ENCODE measurements around the gene MXD4.

MXD4 gene

DNA sequence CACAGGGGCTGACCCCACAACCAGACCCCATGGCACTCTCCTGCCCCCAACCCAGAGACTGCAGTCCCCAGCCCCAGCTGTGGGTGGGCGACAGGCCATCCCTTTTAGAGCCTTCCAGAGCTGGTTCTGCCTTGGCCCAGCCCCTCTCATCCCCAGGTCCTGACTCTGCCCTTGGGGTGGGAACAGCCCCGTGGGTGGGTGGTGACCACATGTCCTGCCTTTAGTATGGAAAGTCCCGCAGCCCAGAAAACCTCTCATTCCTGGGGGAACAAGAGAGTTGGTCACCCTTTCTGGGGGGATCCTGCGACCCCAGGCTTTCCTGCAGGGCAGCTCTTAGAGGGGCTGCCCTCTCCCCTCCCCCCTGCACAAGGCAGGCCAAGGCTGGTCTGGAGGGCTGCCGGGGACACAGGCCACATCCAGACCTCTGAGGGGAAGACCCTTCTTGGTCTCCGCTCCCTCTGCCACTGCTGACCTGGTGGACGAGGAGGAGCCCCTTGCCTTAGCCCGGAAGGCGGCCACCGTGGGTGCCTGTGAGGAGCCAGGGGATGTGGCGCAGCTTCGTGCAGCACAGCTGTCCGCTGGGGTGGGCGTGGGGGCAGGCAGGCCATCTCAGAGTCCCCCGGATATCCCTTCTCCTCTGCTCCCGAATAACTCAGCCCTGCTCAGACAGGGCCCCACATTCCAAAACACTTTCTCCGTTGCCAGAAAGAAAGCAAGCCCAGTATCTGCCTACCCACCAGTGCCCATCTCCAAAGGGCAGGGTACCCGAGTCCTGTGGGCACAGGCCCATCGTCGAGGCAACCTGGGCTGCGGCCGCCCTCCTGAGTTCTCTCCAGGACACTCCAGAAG is 6.7 kb upstream of the MXD4 start:
- Histone ChIP-seq H3K27me3 (replicated peaks) (no peaks in the 10 kb centered on the region), H3K4me3 (ENCODE audit: low read depth, low read length) (no peak overlapping the region), H3K36me3 (replicated peaks) (no peaks in the 10 kb centered on the region), H3K27ac (no peak overlapping the region)
- in situ Hi-C loops (cut with HindIII; ENCODE audit: low pct_ligation_motif_present, low sequenced_read_pairs) = no loop called here
- no peak for DNase-seq
- TF ChIP-seq, protein P1, sequence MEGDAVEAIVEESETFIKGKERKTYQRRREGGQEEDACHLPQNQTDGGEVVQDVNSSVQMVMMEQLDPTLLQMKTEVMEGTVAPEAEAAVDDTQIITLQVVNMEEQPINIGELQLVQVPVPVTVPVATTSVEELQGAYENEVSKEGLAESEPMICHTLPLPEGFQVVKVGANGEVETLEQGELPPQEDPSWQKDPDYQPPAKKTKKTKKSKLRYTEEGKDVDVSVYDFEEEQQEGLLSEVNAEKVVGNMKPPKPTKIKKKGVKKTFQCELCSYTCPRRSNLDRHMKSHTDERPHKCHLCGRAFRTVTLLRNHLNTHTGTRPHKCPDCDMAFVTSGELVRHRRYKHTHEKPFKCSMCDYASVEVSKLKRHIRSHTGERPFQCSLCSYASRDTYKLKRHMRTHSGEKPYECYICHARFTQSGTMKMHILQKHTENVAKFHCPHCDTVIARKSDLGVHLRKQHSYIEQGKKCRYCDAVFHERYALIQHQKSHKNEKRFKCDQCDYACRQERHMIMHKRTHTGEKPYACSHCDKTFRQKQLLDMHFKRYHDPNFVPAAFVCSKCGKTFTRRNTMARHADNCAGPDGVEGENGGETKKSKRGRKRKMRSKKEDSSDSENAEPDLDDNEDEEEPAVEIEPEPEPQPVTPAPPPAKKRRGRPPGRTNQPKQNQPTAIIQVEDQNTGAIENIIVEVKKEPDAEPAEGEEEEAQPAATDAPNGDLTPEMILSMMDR (IDR thresholded peaks at IDR 0.05; ENCODE audit: low read depth, low read length, missing control alignments) = no peak

DNA sequence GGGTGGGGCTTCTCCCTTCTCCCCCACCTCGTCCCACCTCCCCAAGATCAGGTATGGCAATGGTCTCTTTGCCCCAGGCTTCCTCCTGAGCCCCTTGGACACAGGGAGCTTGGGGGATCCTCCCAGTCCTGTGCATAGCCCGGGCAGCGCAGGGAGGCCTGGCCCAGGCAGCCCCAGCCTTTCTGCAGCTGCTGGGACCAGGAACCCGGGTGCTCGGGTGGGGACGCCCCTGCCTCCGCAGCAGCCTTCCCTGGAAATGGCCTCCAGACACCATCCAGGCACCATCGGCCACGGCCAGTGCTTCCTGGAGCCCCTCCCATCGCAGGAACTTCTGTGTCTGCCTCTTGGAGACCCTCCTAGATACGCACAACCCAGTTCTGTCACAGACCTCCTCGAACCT is 5.9 kb upstream of the MXD4 start:
- DNase-seq = no peak
- H3K27me3 ChIP-seq (replicated peaks) = no peaks in the 10 kb centered on the region
- TF ChIP-seq, protein P1 (IDR thresholded peaks at IDR 0.05; ENCODE audit: low read depth, low read length, missing control alignments) = no peak
- in situ Hi-C loops (cut with HindIII; ENCODE audit: low pct_ligation_motif_present, low sequenced_read_pairs) = no loop called here
- H3K27ac ChIP-seq = no peak overlapping the region
- no peak overlapping the region for H3K4me3 ChIP-seq (ENCODE audit: low read depth, low read length)
- H3K36me3 ChIP-seq (replicated peaks) = no peaks in the 10 kb centered on the region

DNA sequence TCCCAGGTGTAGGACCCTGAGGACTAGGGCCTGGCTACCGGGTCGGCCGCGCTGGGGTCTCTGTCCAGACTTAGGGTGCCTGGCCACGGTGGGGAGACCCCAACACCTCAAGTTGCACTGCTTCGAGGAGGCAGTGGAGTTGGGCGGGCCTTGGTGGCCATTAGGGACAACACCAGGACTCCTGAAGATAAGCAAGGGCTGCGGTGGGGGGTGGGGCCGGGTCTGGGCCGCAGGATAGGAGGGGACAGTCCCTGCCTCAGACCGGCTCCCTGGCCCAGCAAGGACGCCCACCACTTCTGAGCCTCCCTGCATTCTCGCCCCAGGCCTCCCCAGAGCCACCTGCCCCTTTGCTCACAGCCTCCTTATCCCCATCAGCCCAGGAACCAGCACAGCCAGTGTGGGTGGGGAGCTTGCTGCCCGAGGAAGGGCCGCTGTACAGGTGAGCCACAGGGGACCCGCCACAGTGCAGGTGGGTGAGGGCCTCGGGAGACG is 5.5 kb upstream of the MXD4 start:
- Histone ChIP-seq H3K27ac (no peak overlapping the region), H3K4me3 (ENCODE audit: low read depth, low read length) (no peak overlapping the region), H3K36me3 (replicated peaks) (no peaks in the 10 kb centered on the region), H3K27me3 (replicated peaks) (no peaks in the 10 kb centered on the region)
- DNase-seq = no peak
- in situ Hi-C loops (cut with HindIII; ENCODE audit: low pct_ligation_motif_present, low sequenced_read_pairs) = no loop called here
- TF ChIP-seq, protein P1 (IDR thresholded peaks at IDR 0.05; ENCODE audit: low read depth, low read length, missing control alignments) = no peak

DNA sequence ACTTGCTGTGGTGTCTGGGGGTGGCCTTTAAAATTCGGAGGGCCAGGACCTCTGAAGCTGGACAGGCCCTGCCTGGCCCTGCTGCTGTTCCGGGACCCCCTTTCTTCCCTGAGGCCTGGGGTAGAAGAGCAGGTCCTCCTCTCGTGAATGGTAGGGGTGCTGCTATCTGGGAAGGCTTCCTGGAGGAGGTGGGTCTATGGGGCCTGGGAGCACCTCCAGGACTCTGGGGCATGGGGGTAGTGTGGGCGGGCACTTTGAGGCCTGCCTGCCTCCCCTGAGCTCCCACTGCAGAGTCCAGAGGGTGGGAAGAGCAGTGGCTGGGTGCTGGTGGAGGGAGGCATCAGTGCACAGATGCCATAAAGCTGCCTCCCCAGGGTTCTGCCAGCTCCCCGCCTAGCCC is 4.9 kb upstream of the MXD4 start:
- Histone ChIP-seq H3K4me3 (ENCODE audit: low read depth, low read length) (no peak overlapping the region), H3K36me3 (replicated peaks) (no peaks in the 10 kb centered on the region), H3K27ac (no peak overlapping the region), H3K27me3 (replicated peaks) (no peaks in the 10 kb centered on the region)
- TF ChIP-seq, protein P1 (IDR thresholded peaks at IDR 0.05; ENCODE audit: low read depth, low read length, missing control alignments) = no peak
- no peak for DNase-seq
- in situ Hi-C loops (cut with HindIII; ENCODE audit: low pct_ligation_motif_present, low sequenced_read_pairs) = no loop called here

DNA sequence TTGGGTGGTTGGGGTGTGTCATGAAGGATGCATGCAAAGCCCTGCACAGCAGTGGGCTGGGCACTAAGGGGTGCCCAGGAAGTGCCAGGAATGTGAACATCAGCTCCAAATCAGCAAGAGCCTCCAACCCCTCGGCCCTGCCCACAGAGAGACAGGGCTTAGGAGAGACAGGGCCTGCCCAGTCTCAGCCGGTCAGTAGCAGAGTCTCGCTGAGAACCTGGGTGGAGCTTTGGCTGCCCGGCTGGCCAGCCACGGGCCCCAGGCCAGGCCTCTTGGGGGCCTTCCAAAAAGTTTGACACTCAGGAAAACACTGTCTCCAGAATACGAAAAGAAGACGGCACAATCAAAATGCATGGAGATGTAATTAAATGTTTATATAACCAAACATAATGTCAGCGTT is 4.3 kb upstream of the MXD4 start:
- DNase-seq = no peak
- H3K27ac ChIP-seq = no peak overlapping the region
- H3K27me3 ChIP-seq (replicated peaks) = no peaks in the 10 kb centered on the region
- H3K4me3 ChIP-seq (ENCODE audit: low read depth, low read length) = no peak overlapping the region
- in situ Hi-C loops (cut with HindIII; ENCODE audit: low pct_ligation_motif_present, low sequenced_read_pairs) = no loop called here
- TF ChIP-seq, protein P1 (IDR thresholded peaks at IDR 0.05; ENCODE audit: low read depth, low read length, missing control alignments) = no peak
- H3K36me3 ChIP-seq (replicated peaks) = no peaks in the 10 kb centered on the region

Data from brain microvascular endothelial cell (primary cell).